Activated T-cell treated with anti-CD3 and anti-CD28 coated beads for 1 hour (primary cell): ENCODE results near the gene SLCO1B3.
"Not testable (repeated sequence)": the region's sequence is repeated elsewhere in the genome, so short reads cannot be mapped to it uniquely, and the experiment has no call there.

Experiments used
- DNase-seq: peaks from one replicate; pipeline ENCODE4 v3.0.0-alpha.2; 2020; ENCODE audit warnings: low read depth

Gene SLCO1B3, protein sequence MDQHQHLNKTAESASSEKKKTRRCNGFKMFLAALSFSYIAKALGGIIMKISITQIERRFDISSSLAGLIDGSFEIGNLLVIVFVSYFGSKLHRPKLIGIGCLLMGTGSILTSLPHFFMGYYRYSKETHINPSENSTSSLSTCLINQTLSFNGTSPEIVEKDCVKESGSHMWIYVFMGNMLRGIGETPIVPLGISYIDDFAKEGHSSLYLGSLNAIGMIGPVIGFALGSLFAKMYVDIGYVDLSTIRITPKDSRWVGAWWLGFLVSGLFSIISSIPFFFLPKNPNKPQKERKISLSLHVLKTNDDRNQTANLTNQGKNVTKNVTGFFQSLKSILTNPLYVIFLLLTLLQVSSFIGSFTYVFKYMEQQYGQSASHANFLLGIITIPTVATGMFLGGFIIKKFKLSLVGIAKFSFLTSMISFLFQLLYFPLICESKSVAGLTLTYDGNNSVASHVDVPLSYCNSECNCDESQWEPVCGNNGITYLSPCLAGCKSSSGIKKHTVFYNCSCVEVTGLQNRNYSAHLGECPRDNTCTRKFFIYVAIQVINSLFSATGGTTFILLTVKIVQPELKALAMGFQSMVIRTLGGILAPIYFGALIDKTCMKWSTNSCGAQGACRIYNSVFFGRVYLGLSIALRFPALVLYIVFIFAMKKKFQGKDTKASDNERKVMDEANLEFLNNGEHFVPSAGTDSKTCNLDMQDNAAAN

DNA sequence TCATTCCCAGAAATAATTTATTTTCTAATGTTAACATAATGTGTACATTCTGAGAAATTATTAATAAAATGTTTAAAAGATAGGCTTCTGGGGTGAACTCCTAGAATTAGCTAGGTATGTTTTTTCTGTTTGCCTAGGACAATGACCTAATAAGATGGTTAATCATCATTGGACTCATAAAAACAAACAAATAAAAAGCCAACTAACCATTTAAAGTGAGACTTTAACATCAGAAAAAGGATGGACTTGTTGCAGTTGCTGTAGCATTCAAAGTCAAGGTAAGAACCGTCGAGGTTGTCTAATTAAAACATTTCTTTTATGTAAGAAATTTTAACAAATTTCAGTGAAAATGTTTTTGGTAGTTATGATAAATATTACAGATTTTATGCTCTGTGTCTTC is at the start of gene SLCO1B3:
SLCO1B3 (plus strand) TSS at position 219 of the 400 bp plus-strand sequence. CDS start 5,034 bp downstream, outside the sequence.
- no peak for DNase-seq

DNA sequence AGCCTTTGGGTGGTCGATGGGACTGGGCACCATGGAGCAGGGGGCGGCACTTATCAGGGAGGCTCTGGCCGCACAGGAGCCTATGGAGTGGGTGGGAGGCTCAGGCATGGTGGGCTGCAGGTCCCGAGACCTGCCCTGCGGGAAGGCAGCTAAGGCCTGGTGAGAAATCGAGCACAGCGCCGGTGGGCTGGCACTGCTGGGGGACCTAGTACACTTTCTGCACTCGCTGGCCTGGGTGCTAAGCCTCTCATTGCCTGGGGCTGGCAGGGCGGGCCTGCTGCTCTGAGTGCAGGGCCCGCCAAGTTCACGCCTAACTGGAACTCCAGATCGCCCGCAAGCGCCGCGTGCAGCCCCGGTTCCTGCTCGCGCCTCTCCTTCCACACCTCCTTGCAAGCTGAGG is 33.1 kb upstream of the SLCO1B3 start:
- no peak for DNase-seq

DNA sequence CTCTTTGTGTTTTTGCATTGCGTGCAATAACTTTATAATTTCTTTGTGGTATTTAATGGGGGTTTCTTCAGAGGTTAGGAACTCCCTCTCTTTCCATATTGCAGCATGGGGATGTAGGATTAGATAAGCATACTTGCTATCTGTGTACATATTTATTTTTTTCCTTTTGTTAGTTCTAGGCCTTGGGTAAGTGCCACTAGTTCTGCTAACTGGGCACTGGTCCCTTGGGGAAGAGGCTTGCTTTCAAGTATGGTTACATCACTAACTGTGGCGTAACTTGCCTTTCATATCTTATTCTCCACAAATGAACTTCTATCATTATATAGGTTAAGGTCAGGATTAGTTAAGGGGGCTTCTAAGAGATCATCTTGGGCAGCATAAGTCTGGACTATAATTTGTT is 31.5 kb upstream of the SLCO1B3 start:
- DNase-seq = no peak

DNA sequence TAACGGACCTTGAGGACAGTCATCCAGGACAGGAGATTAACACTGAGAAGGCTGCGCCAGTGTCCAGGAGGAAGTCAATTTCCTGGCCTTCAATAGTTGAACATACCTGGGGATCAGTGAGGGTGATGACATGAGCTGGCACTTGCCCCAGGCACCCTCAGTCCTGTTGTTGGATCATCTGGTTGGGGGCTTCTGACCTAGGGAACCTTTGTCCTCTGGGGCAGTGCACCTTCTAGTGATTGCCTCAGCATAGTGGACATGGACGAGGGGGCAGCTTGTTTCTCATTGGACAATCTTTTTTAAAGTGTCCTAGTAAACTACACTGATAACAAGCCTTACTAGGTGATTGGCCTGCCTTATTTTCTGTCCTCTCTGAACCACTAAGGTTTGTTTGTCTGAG is 30.5 kb upstream of the SLCO1B3 start:
- DNase-seq = not testable (repeated sequence)

DNA sequence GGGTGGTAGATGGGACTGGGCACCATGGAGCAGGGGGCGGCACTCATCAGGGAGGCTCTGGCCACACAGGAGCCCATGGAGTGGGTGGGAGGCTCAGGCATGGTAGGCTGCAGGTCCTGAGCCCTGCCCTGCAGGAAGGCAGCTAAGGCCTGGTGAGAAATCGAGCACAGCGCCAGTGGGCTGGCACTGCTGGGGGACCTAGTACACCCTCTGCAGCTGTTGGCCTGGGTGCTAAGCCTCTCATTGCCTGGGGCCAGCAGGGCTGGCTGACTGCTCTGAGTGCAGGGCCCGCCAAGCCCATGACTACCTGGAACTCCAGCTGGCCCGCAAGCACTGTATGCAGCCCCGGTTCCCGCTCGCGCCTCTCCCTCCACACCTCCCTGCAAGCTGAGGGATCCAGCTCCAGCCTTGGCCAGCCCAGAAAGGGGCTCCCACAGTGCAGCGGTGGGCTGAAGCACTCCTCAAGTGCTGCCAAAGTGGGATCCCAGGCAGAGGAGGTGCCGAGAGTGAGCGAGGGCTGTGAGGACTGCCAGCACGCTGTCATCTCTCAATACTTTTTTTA is 26.6 kb upstream of the SLCO1B3 start:
- not testable (repeated sequence) for DNase-seq

DNA sequence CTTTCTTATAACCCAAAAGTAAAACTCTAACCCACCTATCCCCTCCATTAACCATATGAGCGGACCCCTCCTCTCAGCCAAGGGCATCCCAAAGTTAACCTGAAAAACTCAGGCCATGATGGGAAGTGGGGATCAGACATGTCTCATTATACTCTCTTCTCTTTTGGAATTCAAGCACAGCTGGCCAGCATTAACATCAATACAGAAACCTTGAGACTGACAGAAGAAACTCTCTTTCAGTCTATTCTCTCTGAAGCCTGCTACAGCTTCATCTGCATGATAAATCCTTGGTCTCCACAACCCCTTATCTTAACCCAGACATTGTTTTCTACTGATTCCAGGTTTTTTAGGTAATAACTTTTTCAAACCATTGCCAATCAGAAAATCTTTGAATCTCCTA is 17.5 kb upstream of the SLCO1B3 start:
- DNase-seq = no peak

DNA sequence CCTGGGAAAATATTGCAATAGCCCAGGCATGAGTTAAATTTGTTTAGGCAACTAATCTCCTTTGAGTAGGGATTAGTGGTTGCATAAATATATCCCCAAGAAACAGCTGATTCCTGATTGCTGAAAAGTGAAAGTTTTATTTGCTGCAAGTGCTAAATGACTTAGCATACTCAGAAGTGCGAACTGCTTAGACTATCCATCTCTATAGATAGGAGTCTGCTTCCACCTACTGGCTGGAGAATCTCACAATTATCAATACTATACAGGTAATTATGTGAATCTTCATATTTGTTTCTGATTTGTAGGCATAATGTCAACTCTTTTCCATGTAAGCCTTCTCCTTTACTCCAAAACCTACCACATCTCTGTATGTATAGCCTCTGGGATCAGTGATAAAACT is 12.0 kb upstream of the SLCO1B3 start:
- DNase-seq = no peak

DNA sequence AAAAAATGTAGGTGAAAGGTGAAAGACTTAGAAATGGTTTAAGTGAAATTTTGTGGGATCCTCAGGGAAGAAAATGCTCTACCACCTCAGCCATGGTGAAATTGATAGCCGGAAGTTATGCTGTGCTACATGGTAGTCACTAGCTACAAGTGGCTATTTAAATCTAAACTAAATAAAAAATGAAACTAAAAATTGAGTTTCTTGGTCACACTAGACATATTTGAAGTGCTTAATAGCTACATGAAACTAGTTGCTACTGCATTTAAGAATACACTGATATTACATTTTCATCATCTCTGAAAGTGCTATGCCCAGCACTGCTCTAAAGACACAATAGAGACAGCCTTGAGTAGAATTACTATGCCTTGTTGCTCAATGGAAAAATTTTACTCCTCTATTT is 10.3 kb upstream of the SLCO1B3 start:
- no peak for DNase-seq

DNA sequence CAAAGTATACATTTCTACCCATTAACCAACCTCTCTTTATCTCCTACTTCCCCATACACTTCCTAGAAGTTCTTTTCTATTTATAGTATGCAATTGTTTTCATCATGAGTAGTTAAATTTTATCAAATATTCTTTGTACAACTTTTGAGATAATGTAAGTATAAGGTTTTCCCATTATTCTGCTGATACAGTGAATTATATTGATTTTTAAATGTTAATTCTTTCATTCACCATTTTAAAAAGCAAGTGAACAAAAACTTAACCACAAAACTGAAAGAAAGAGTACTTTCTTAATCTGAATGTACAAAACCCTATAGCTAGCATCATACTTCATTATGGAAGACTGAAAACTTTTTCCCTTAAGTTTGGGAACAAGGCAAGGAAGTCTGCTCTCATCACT is 9.5 kb upstream of the SLCO1B3 start:
- DNase-seq = no peak

DNA sequence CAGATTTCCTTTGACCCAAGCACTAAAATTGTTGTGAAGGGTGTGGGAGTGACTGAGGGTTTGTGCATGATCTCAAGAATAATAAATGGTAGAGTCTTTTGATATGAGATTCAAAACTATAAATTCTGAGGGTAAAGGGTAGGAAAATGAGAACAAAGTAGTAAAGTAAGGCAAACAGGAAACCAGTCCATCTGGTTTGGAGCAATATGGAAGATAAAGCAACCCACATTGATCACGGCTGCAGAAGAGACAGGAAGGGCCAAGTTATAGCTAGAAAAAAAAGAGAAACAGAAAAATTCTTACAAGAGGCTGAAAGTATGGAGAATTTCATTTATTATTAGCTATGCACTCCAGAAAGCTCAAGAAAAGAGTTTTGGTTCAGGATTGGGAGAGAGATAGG is 4.6 kb upstream of the SLCO1B3 start:
- no peak for DNase-seq

DNA sequence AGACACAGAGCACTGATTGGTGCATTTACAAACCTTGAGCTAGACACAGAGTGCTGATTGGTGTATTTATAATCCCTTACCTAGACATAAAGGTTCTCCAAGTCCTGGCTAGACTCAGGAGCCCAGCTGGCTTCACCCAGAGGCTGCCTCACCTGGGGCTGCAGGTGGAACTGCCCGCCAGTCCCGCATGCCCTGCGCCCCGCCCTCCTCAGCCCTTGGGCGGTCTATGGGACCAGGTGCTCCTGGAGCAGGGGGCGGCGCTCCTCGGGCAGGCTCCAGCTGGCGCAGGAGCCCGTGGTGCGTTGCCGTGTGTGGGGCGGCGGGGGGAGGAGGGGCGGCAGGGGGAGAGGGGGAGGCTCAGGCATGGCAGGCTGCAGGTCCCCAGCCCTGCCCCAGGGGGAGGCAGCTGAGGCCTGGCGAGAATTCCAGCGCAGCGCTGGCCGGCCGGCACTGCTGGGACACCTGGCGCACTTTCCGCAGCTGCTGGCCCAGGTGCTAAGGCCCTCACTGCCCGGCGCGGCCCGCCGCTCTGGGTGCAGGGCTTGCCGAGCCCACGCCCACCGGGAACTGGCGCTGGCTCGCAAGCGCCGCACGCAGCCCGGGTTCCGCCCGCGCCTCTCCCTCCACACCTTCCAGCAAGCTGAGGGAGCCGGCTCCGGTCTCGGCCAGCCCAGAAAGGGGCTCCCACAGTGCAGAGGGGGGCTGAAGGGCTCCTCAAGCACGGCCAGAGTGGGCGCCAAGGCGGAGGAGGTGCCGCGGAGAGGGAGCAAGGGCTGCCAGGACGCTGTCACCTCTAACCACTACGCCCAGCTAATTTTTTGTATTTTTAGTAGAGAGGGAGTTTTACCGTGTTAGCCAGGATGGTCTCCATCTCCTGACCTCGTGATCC is 3.1 kb upstream of the SLCO1B3 start:
- no peak for DNase-seq

DNA sequence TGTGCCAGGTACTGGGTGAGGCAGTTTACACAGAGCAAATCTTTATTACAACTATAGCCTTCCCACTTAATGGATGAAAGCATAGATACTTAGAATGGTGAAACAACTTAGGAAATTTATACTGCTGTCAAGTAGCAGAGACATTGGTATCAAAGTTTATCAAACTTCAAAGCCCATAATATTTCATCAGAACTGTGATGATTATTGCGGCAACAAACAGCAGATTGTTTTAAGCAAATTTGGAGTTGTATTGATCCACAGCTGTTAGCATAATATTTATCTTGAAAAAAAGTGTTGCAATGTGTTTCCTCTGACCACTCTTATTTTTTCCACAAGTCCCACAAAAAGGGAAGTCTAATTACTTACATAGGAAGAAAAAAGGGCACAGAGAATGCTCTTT is 2.0 kb upstream of the SLCO1B3 start:
- DNase-seq = no peak

DNA sequence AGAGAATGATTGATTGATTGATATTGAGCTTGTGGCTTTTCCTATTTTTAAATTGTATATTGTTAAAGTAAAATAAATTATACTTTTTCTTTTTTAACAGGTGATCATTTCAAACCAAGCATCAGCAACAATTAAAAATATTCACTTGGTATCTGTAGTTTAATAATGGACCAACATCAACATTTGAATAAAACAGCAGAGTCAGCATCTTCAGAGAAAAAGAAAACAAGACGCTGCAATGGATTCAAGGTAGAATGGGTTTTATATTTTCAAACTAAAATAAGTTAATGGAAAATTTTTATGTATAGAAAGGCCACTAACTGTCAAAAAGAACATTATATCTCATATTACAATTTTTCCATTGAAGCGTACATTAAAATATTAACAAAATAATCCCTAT is 5.1 kb downstream of the SLCO1B3 start:
- DNase-seq = no peak

DNA sequence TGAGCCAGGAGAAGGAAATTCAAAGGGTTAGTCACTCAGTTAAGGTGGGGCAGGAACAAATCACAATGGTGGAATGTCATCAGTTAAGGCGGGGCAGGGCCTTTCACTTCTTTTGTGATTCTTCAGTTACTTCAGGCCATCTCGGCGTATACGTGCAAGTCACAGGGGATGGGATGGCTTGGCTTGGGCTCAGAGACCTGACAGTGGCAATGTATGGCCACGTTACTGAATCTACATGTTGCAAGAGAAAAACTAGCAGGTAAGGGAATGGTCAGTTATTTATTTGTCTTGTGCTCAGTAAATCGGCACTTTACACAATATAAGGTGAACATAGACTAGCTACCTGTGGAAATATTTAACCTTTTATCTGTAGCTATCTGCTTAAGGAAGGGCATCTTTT is 11.9 kb downstream of the SLCO1B3 start:
- DNase-seq = no peak

DNA sequence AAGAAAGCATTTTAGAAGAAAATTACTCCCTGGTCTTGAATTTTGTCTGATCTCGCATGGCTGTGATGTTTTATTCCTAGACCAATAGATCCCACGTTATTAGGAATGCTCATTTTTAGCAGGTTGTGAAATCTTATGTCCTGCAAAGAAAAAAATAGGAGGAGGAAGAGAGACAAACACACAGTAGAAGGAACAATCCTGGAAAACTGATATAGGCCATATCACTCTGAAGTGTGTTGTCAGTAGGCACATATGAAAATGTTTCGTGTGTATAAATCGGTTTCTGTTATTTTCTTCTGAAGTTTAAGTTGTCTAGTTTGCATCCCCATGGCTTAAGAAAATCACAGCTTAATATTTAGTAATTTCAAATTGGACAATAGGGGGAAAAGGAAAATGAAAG is 12.4 kb downstream of the SLCO1B3 start:
- no peak for DNase-seq

DNA sequence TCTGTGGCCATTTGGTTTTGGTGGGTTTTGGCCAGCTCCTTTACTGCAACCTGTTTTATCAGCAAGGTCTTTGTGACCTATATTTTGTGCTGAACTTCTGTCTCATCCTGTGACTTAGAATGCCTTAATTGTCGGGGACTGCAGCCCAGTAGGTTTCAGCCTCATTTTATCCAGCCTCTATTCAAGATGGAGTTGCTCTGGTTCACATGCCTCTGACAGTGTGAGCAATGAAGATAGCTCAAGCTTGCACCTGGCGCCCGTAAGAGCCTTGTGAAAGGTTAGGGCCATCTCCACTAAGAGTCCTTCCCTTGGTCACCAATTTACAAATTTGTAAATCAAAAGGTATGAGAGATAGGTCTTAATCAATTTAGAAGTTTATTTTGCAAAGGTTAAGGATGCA is 19.4 kb downstream of the SLCO1B3 start:
- DNase-seq = no peak

DNA sequence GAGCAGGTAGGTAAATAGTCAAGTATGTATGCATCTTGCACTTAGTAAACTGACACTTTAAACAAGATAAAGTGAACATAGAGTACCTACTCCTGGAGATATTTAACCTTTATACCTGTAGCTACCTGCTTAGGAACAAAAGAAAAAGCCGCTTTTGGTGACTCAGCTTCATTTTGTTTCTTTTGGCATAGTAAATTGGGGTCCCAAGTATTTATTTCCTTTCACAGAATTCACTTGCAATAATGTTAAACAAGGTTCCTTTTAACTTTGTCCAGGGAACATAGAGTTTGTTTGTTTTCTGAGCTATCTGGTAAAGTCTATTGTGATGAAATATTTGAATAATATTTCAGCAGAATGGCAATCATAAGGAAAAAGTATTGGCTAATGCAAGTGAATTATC is 20.0 kb downstream of the SLCO1B3 start:
- no peak for DNase-seq

DNA sequence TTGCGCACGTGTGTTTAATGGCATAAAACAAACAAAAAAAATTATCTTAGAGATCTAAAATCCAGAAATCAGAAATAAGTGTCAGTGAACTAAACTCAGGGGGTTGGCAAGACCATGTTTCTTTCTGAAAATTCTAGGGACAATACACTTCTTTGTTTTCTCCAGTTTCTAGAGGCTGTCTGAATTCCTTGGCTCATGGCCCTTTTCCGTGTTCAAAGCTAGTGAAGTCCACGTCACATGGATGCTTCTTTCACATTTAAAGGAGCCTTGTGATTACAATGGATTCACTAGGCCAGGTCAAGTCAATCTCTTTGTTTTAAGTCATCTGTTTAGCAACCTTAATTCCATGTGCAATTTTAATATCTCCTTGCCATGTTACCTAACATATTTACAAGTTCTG is 22.4 kb downstream of the SLCO1B3 start:
- DNase-seq = no peak

DNA sequence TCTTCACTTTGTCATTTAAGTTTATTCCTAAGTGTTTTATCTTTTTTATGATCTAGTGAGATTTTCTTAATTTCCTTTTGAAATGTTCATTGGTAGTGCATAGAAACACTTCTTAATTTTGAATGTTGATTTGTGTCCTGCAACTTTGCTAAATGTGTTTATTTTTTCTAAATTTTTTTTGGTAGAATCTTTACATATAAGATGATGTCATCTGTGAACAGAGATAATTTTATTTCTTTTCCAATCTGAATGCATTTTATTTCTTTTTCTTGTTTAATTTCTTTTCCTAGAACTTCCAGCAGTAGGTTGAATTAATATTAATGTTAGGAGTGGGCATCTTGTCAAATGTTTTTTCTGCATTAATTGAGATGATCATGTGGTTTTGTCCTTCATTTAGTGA is 42.1 kb downstream of the SLCO1B3 start:
- no peak for DNase-seq

DNA sequence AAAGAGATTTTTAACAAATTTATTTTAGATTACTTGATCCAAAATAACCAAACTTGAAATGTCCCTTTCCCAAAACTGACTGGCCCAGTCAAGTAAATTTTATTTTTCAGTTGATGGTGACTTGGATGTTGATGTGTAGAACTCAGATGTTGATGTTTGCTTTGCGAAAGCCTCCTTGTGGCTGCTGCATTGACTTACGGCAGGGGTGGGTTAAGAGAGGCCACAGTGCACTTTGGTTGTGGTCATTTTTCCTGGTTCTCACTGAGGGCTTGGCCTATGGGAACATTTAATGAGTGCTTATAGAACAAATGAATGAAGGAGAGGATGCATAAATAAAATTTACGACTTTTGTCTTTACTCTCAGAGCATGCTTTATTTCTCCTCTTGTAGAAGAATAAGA is 52.6 kb downstream of the SLCO1B3 start:
- no peak for DNase-seq

DNA sequence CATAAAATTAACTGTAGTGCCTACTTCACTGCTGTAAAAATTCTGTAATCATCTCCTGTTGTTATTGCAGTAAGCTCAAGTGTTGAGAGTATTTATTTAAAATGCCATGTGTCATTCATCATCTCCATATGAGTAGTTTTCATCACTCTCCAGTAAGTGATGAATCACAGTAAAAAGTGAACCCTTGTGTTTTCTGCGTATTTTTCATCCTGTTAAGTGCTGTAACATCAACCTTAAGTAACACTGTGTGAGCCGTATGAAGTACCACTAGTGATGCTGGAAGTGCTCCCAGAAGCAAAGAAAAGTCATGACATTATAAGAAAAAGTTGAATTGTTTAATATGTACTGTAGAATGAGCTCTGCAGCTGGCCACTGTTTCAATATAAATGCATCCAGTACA is 55.4 kb downstream of the SLCO1B3 start:
- DNase-seq = no peak

DNA sequence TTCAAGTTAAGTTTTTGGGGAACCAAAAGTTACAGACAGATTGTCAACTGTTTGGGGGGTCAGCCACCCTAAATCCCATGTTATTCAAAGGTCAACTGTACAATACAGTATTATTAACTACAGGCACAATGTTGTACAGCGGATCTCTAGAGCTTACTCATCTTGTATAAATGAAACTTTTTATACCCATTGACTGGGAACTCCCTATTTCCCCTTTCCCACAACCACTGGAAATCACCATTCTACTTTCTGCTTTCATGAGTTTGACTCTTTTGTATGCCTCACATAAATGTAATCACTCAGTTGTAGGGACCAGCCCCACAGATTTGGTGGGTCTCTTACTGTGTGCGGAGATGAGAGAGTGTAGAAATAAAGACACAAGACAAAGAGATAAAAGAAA is 57.8 kb downstream of the SLCO1B3 start:
- DNase-seq = no peak
